SJSA1 (cell line): ENCODE data around the gene LGALS7B. TPM values are rescaled to one million over a fixed set of nuclear protein-coding genes. Genes with fewer than 3 reads are reported as not detected.
A peak's percentile ranks its signal among the peaks of the same experiment; 100 is the strongest.
"Not testable (repeated sequence)": the region's sequence is repeated elsewhere in the genome, so short reads cannot be mapped to it uniquely, and the experiment has no call there.

Experiments used
- DNase-seq, 2 experiments: peaks; one replicate each; pipeline ENCODE4 v3.0.0-alpha.2; 2015 to 2020; ENCODE audit warnings: low spot score in 2 of 2, low read depth in 1 of 2
- H3K27ac ChIP-seq: fragments of 250-450 bp; sonication (Bioruptor Pico); 2 replicates; pipeline ENCODE4 v1.5.1; 2020; ENCODE audit warnings: mild to moderate bottlenecking, moderate library complexity
- H3K27me3 ChIP-seq: fragments of 250-450 bp; sonication (Bioruptor Pico); replicated peaks from 2 replicates; pipeline ENCODE4 v1.5.1; 2020; ENCODE audit warnings: mild to moderate bottlenecking, moderate library complexity
- H3K36me3 ChIP-seq: fragments of 250-450 bp; sonication (Bioruptor Pico); 2 replicates; pipeline ENCODE4 v1.5.1; 2020; ENCODE audit warnings: mild to moderate bottlenecking
- H3K4me1 ChIP-seq: fragments of 250-450 bp; sonication (Bioruptor Pico); replicated peaks from 2 replicates; pipeline ENCODE4 v1.6.1; 2021; ENCODE audit warnings: mild to moderate bottlenecking
- H3K4me3 ChIP-seq: fragments of 250-450 bp; sonication (Bioruptor Pico); 2 replicates; pipeline ENCODE4 v1.5.1; 2020; ENCODE audit warnings: mild to moderate bottlenecking
- H3K9me3 ChIP-seq: fragments of 250-450 bp; sonication (Bioruptor Pico); replicated peaks from 2 replicates; pipeline ENCODE4 v1.5.1; 2020; ENCODE audit warnings: mild to moderate bottlenecking
- total RNA-seq: library from RNA; depleted of rRNA; stranded (reverse); fragments of >200 nt; shearing (Covaris generic); gene quantifications from 2 replicates; pipeline ENCODE4 v1.2.3, GENCODE V29; 2014

Gene LGALS7B
- total RNA-seq, 1 experiment from 2014 or later = not detected

DNA sequence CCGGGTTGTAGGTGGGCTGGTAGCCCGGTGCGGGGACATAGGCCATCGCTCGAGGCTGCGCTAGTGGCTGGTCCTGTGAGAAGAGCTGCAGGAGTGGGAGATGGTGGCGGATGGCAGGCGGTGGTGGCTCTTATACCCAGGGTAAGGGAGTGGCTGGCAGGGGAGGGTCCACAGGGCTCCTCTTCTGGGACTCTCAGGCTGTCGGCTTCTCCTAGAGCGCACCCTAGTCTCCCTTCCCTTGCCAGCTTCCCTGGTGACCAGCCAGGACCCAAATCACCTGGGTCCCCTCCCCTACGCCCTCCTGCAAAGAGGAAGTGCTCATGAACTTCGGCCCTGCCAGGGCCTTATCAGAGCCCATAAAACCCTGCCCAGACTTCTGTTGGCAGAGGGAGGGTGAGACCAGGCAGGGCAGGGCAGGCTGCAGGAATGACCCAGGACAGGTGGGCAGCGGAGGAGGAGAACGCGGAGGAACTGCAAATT, 23.9 kb downstream of the LGALS7B start, which contains the start of gene LGALS4:
Gene LGALS4, minus strand, starts transcription at position 105 of the 480 bp plus-strand sequence. Its CDS starts 59 bp downstream, at position 46.
- peak in 1 of 2 experiments; percentile 37 for DNase-seq
- Histone ChIP-seq H3K4me1 (no peaks in the 10 kb centered on the region), H3K9me3 (no peaks in the 10 kb centered on the region), H3K27ac (no peak within 1 kb of the TSS), H3K4me3 (no peak within 1 kb of the TSS), H3K36me3 (peaks cover 24% of the 10 kb centered on the region), H3K27me3 (no peaks in the 10 kb centered on the region)

DNA sequence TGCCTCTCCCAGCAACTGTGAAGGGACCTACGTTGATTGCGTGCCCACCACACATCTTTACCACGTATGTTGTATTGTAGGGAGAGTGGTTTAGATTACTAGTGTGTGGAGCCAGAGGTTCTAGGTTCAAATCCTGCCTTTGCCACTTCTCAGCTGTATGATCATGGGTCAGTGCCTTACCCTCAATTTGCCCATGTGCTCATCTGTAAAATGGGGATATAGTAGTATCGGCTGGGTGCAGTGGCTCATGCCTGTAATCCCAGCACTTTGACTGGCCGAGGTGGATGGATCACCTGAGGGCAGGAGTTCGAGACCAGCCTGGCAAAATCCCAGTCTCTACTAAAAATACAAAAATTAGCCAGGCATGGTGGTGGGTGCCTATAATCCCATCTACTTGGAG, 24.3 kb downstream of the LGALS7B start:
- H3K36me3 ChIP-seq = peaks cover 24% of the 10 kb centered on the region
- H3K27me3 ChIP-seq = no peaks in the 10 kb centered on the region
- no peak overlapping the region for H3K27ac ChIP-seq
- no peak overlapping the region for H3K4me3 ChIP-seq
- no peaks in the 10 kb centered on the region for H3K4me1 ChIP-seq
- DNase-seq = no peak
- H3K9me3 ChIP-seq = no peaks in the 10 kb centered on the region

DNA sequence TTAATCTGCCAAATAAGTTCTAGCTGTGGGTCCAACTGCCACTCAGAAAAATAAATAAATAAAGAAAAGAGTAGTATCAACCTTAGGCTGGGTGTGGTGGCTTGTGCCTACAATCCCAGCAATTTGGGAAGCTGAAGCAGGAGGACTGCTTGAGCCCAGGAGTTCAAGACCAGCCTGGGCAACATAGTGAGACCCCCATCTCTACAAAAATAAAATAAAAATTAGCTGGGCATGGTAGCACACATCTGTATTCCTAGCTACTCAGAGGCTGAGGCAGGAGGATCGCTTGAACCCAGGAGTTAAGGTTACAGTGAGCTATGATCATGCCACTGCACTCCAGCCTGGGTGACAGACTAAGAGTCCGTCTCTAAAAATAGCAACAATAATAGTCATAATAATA, 24.9 kb downstream of the LGALS7B start:
- not testable (repeated sequence) for DNase-seq, H3K4me1 ChIP-seq, H3K4me3 ChIP-seq, H3K9me3 ChIP-seq, H3K27me3 ChIP-seq, H3K27ac ChIP-seq
- peaks cover 24% of the 10 kb centered on the region for H3K36me3 ChIP-seq

DNA sequence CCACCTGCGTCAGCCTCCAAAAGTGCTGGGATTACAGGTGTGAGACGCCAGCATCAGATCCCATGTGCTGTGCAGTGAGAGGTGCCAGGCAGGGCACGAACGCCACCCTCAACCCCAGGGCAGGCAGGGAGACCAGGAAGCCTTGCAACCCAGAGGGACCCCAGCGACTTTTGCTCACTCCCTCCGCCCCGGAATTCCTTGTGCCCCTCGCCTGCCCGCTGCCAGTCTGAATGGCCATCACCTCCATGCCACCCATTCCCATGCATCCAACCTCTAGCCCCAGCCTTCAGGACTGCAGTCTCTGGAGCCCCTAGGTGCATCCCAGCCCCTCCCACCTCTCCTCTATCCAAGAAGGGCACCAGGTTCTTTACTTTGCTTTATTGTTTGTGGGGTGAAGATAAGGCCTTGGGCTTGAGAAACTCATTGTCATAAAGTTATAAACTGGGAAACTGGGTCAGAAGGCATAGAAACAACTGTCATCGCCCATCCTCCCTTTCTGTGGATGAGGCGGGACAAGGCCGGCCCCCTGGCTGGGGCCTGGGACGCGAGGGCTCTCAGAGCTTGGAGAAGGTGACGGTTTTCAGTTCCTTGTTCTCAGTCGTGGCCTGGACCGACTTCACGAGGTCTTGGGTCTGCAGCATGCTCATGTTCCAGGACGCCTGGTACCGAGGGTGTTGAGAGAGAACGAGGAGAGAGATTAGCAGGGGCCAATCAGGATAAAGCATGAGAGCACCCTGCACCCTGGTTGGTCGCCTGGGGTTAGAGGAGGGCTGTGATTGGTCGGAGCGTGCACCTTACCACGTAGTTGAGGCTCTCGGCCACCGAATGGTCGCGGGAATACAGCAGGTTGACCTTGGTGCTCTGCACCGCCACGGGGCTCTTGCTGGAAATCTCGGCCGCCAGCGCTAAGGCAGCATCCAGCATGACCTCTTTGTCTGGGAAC, 26.3 kb downstream of the LGALS7B start:
- Histone ChIP-seq H3K27ac (no peak overlapping the region), H3K9me3 (no peaks in the 10 kb centered on the region), H3K36me3 (peaks cover 24% of the 10 kb centered on the region), H3K27me3 (no peaks in the 10 kb centered on the region), H3K4me3 (no peak overlapping the region), H3K4me1 (no peaks in the 10 kb centered on the region)
- peak in 1 of 2 experiments; percentile 39 for DNase-seq

DNA sequence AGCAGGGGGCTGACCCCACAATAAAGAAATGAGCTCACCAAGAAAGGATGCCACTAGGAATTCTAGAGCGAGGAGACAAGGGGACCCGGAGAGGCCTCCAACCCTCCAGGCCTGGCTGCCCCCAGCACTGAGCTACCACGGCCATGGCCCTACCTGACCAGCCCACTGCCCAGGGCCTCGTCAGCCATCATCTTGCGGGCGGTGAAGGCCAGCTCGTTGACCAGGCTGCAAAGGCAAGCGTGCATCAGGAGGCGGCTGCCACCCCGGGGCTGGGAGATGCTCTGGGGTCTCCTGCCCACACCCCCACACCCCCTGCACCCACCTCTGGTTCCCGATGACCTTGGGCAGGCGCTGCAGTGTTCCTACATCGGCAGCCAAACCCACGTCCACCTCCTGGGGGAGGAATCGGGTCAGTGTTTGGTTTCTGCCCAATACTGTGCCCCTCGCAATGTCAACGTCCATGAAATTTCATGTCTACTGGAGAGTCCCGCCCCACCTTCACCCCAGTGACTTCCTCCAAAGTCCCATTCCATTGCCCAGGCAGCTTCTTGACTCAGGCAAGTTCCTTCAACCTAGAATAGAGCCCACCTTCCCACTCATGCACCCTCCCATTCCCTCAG, 27.2 kb downstream of the LGALS7B start:
- Histone ChIP-seq H3K4me1 (no peaks in the 10 kb centered on the region), H3K4me3 (no peak overlapping the region), H3K9me3 (no peaks in the 10 kb centered on the region), H3K36me3 (peaks cover 24% of the 10 kb centered on the region), H3K27ac (no peak overlapping the region), H3K27me3 (no peaks in the 10 kb centered on the region)
- DNase-seq = peak in 1 of 2 experiments; percentile 39

DNA sequence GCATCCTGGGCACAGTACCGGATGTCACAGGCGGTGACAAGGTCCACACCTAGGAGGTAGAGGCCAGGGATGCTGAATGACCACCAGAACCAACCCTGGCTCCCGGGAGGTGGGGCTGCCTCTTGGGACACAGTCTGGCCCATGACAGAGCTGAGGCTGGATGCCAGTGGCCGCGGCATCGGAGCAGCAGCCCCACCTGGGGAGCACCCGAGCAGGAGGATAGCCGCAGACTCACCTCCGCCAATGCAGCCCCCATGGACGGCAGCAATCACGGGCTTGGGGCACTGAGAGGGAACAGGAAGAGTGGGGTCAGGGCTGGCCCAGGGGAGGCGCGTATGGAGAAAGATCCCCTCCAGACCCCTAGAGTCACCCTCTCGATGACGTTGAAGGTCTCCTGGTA, 28.1 kb downstream of the LGALS7B start:
- DNase-seq = peak in 1 of 2 experiments; percentile 38
- H3K9me3 ChIP-seq = no peaks in the 10 kb centered on the region
- no peaks in the 10 kb centered on the region for H3K4me1 ChIP-seq
- no peak overlapping the region for H3K4me3 ChIP-seq
- no peak overlapping the region for H3K27ac ChIP-seq
- H3K36me3 ChIP-seq = peaks cover 24% of the 10 kb centered on the region
- no peaks in the 10 kb centered on the region for H3K27me3 ChIP-seq

DNA sequence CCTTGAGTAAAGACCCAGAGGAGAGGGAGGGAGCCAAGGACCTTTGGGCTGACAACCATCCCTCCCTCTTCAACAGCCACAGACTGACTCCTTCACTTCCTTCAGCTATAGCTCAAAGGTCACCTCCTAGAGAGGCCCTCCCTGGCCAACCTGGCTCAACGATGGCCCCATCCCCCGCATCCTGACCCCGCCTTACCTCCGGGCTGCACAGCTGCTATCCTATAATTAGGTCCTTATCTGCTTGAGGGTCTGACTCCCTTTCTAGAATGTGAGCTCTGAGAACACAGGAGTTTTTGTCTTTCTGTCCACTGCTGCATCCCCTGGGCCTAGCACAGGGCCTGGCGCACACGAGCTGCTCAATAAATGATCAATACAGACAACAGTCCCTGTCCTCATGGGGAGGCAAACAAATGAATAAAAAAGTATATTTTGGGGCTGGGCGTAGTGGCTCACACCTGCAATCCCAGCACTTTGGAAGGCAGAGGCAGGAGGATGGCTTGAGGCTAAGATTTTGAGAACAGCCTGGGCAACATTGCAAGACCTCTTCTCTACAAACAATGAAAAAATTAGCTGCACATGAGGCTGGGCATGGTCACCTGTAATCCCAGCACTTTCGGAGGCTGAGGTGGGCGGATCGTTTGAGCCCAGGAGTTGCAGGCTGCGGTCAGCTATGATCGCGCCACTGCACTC, 30.4 kb downstream of the LGALS7B start:
- H3K27ac ChIP-seq = no peak overlapping the region
- no peaks in the 10 kb centered on the region for H3K27me3 ChIP-seq
- DNase-seq = no peak
- no peaks in the 10 kb centered on the region for H3K9me3 ChIP-seq
- no peak overlapping the region for H3K4me3 ChIP-seq
- H3K4me1 ChIP-seq = no peaks in the 10 kb centered on the region
- H3K36me3 ChIP-seq = peaks cover 30% of the 10 kb centered on the region

DNA sequence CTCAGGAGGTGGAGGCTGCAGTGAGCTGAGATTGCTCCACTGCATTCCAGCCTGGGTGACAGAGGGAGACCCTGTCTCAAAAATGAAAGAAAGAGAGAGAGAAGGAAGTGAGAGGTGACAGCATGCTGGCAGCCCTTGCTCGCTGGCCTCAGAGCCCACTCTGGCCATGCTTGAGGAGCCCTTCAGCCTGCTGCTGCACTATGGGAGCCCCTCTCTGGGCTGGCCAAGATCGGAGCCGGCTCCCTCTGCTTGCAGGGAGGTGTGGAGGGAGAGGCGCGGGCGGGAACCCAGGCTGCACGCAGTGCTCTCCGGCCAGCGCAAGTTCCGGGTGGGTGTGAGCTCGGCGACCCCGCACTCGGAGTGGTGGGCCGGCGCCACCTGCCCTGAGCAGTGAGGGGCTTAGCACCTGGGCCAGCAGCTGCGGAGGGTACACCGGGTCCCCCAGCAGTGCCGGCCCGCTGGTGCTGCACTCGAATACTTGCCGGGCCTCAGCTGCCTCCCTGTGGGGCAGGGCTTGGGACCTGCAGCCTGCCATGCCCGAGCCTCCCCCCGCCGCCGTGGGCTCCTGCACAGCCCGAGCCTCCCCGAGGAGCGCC, 32.3 kb downstream of the LGALS7B start:
- not testable (repeated sequence) for H3K27me3 ChIP-seq, H3K4me1 ChIP-seq, H3K27ac ChIP-seq, H3K4me3 ChIP-seq, H3K9me3 ChIP-seq, DNase-seq
- peaks cover 20% of the 10 kb centered on the region for H3K36me3 ChIP-seq

DNA sequence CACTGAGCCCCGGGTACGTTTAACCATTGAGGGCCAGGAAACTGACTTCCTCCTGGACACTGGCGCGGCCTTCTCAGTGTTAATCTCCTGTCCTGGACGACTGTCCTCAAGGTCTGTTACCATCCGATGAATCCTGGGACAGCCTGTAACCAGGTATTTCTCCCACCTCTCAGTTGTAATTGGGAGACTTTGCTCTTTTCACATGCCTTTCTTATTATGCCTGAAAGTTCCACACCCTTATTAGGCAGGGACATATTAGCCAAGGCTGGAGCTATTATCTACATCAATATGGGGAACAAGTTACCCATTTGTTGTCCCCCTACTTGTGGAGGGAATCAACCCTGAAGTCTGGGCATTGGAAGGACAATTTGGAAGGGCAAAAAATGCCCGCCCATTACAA, 36.9 kb downstream of the LGALS7B start:
- peaks cover 35% of the 10 kb centered on the region for H3K36me3 ChIP-seq
- H3K4me1 ChIP-seq = peaks cover 13% of the 10 kb centered on the region
- H3K4me3 ChIP-seq, H3K27me3 ChIP-seq, DNase-seq, H3K27ac ChIP-seq, H3K9me3 ChIP-seq: not testable (repeated sequence)

DNA sequence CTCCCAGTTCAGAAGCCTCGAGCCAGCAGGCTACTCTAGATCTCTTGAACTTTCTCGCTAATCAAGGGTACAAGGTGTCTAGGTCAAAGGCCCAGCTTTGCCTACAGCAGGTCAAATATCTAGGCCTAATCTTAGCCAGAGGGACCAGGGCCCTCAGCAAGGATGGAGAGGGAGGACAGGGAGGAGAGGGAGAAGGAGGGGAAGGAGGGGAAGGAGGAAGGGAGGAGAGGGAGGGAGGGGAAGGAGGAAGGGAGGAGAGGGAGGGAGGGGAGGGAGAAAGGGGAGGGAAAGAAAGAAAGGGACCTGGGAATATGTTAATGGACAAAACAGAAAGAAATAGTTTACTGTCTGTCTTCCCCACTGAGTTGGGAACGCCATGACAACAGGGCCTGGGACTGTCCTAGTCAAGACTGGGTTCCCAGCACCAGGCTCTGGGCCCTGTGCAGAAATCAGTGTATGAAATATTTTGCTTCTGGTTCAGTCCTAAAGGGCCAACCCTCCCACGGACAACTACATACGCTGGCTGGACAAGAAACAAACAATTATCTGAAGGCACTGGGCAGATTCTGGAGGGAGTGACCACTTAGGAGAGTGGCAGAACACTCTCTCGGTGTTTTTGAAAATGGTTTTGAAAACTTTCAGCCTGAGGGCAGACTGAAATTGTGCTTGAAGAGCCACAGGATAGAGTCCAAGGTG, 38.0 kb downstream of the LGALS7B start:
- Histone ChIP-seq H3K4me1 (peaks cover 20% of the 10 kb centered on the region), H3K4me3 (no peak overlapping the region), H3K9me3 (no peaks in the 10 kb centered on the region), H3K27ac (no peak overlapping the region), H3K27me3 (no peaks in the 10 kb centered on the region; the same call in 1 of the 2 replicates), H3K36me3 (peaks cover 35% of the 10 kb centered on the region)
- DNase-seq = no peak

DNA sequence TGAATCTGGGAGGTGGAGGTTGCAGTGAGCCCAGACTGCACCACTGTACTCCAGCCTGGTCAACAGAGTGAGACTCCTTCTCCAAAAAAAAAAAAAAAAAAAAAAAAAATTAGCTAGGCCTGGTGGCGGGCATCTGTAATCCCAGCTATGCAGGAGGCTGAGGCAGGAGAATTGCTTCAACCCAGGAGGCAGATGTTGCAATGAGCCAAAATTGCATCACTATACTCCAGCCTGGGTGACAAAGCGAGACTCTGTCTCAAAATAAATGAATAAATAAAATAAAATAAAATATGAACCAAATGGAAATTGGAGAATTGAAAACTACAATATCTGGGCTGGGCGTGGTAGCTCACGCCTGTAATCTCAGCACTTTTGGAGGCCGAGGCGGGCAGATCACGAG, 40.2 kb downstream of the LGALS7B start:
- not testable (repeated sequence) for DNase-seq, H3K9me3 ChIP-seq, H3K27ac ChIP-seq, H3K27me3 ChIP-seq, H3K4me3 ChIP-seq
- Histone ChIP-seq H3K4me1 (peaks cover 25% of the 10 kb centered on the region), H3K36me3 (peaks cover 29% of the 10 kb centered on the region)

DNA sequence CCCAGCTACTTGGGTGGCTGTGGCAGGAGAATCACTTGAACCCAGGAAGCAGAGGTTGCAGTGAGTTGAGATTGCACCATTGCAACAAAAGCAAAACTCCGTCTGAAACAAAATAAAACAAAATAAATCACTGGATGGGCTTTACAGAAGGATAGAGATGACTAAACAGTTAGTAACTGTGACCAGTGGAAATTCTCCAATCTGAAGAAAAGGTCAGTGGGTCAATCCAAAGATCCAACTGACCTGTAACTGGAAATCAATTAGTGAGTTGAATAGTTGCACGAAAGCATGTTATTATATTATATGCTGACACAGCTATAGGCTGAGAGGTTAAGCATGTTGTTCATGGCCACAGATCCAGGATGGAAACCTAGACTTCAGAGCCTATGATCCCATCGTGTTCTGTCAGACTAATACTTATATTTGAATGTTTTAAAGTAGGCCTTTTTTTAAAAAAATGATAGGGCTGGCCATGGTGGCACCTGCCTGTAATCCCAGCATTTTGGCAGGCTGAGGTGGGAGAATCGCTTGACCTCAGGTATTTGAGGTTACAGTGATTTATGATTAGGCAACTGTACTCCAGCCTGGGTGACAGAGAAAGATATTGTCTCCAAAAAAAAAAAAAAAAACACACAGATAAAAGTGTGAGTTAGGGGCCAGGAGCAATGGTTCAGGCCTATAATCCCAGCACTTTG, 41.2 kb downstream of the LGALS7B start:
- H3K27me3 ChIP-seq = no peaks in the 10 kb centered on the region; the same call in 1 of the 2 replicates
- DNase-seq = no peak
- H3K27ac ChIP-seq = no peak overlapping the region
- peaks cover 25% of the 10 kb centered on the region for H3K4me1 ChIP-seq
- peaks cover 31% of the 10 kb centered on the region for H3K36me3 ChIP-seq
- H3K4me3 ChIP-seq = no peak overlapping the region
- no peaks in the 10 kb centered on the region for H3K9me3 ChIP-seq
